PC-9 (cell line): ENCODE data around the gene PTPRG. TPM values are rescaled to one million over a fixed set of nuclear protein-coding genes. Genes with fewer than 3 reads are reported as not detected.

Source experiments
- BruUV-seq: library from RNA; stranded (reverse); fragments of 400-500 nt; replicated peaks from 2 replicates; lab custom pipeline; 2021; lab: Mats Ljungman, UMichigan
- CTCF ChIA-PET: fragments of 300-600 bp; sonication (Branson Sonifier 250); formaldehyde crosslinking; loops from one replicate; lab custom pipeline; 2022; ENCODE audit warnings: antibody characterized with exemption; lab: Charles Lee
- POLR2A ChIA-PET: fragments of 300-600 bp; sonication (Branson Sonifier 250); formaldehyde crosslinking; loops from one replicate; lab custom pipeline; 2022; ENCODE audit warnings: antibody characterized with exemption; ENCODE audit not compliant: unreplicated experiment; lab: Charles Lee
- DNase-seq, 2 experiments: peaks; one replicate each; pipeline versions ENCODE4 v3.0.0 to v3.0.0-alpha.2; 2015 to 2022; ENCODE audit warnings: mixed read lengths in 1 of 2
- H2AFZ ChIP-seq: fragments of 200-600 bp; sonication (generic); 2 replicates; pipeline ENCODE4 v1.8.1; 2017; ENCODE audit warnings: antibody characterized with exemption
- H3F3A ChIP-seq: fragments of 200-600 bp; sonication (generic); 2 replicates; pipeline ENCODE4 v1.8.1; 2017; ENCODE audit warnings: antibody characterized with exemption, mild to moderate bottlenecking, low read depth; ENCODE audit not compliant: insufficient read depth
- H3K27ac ChIP-seq: fragments of 200-600 bp; sonication (generic); 2 replicates; pipeline ENCODE4 v1.6.1; 2016; ENCODE audit warnings: mixed run types
- H3K27me3 ChIP-seq: fragments of 200-600 bp; sonication (generic); 2 replicates; pipeline ENCODE4 v1.6.1; 2016; ENCODE audit warnings: low read depth, mixed run types; ENCODE audit not compliant: insufficient read depth
- H3K36me3 ChIP-seq: fragments of 200-600 bp; sonication (generic); 2 replicates; pipeline ENCODE4 v1.6.1; 2016; ENCODE audit warnings: low read depth, mixed run types
- H3K4me1 ChIP-seq: fragments of 200-600 bp; sonication (generic); replicated peaks from 2 replicates; pipeline ENCODE4 v1.6.1; 2016; ENCODE audit warnings: mixed run types; ENCODE audit not compliant: insufficient read depth
- H3K4me2 ChIP-seq: fragments of 200-600 bp; sonication (generic); 2 replicates; pipeline ENCODE4 v1.6.1; 2017; ENCODE audit warnings: mixed run types
- H3K4me3 ChIP-seq: fragments of 200-600 bp; sonication (generic); 2 replicates; pipeline ENCODE4 v1.6.1; 2016; ENCODE audit warnings: mixed run types
- H3K79me2 ChIP-seq: fragments of 200-600 bp; sonication (generic); 2 replicates; pipeline ENCODE4 v1.6.1; 2017; ENCODE audit warnings: low read depth, mixed run types
- H3K9me2 ChIP-seq: fragments of 200-600 bp; sonication (generic); 2 replicates; pipeline ENCODE4 v1.8.1; 2017; ENCODE audit warnings: mild to moderate bottlenecking; ENCODE audit not compliant: insufficient read depth
- H3K9me3 ChIP-seq: fragments of 200-600 bp; sonication (generic); 2 replicates; pipeline ENCODE4 v1.8.1; 2016; ENCODE audit warnings: low read depth; ENCODE audit not compliant: insufficient read depth
- H4K20me1 ChIP-seq: fragments of 200-600 bp; sonication (generic); 2 replicates; pipeline ENCODE4 v1.8.1; 2017; ENCODE audit not compliant: insufficient read depth
- EZH2 ChIP-seq: fragments of 200-600 bp; sonication (generic); IDR thresholded peaks from 2 replicates; pipeline ENCODE4 v1.8.0; 2017; ENCODE audit warnings: antibody characterized with exemption, low read depth
- intact Hi-C: fragments of 100-400 bp; cut with micrococcal nuclease; formaldehyde crosslinking; loops from one replicate; pipeline ENCODE4 v1.10.0; 2022; ENCODE audit not compliant: unreplicated experiment
- total RNA-seq: library from RNA; stranded (reverse); gene quantifications from 2 replicates; pipeline ENCODE4 v1.2.3, GENCODE V29; 2021
- TF ChIP-seq, protein P1 (sequence below): fragments of 200-600 bp; sonication (generic); conservative IDR thresholded peaks from 2 replicates; pipeline ENCODE4 v1.6.1; 2017; ENCODE audit warnings: mixed run types, antibody characterized with exemption, mild to moderate bottlenecking, moderate library complexity

Gene PTPRG
- total RNA-seq, 1 experiment from 2014 or later = 32.9 TPM

GRCh38 chr3:61743067-61743466, 181.7 kb downstream of the PTPRG start:
- Histone ChIP-seq H3K4me3 (no peak overlapping the region), H3K36me3 (no peaks in the 10 kb centered on the region), H2AFZ (no peak overlapping the region), H3K9me3 (no peaks in the 10 kb centered on the region), H3K79me2 (0 out of 2 replicates have a peak, but pooled peaks cover 4% of the 10 kb centered on the region), H3K27ac (no peak overlapping the region), H4K20me1 (no peaks in the 10 kb centered on the region), H3K27me3 (no peaks in the 10 kb centered on the region), H3K4me2 (no peak overlapping the region), H3K4me1 (no peaks in the 10 kb centered on the region), H3K9me2 (no peaks in the 10 kb centered on the region), H3F3A (no peaks in the 10 kb centered on the region)
- BruUV-seq = no TSS peak
- ChIA-PET CTCF (no interaction called here), POLR2A (no interaction called here)
- TF ChIP-seq EZH2 = no peak
- TF ChIP-seq, protein P1, sequence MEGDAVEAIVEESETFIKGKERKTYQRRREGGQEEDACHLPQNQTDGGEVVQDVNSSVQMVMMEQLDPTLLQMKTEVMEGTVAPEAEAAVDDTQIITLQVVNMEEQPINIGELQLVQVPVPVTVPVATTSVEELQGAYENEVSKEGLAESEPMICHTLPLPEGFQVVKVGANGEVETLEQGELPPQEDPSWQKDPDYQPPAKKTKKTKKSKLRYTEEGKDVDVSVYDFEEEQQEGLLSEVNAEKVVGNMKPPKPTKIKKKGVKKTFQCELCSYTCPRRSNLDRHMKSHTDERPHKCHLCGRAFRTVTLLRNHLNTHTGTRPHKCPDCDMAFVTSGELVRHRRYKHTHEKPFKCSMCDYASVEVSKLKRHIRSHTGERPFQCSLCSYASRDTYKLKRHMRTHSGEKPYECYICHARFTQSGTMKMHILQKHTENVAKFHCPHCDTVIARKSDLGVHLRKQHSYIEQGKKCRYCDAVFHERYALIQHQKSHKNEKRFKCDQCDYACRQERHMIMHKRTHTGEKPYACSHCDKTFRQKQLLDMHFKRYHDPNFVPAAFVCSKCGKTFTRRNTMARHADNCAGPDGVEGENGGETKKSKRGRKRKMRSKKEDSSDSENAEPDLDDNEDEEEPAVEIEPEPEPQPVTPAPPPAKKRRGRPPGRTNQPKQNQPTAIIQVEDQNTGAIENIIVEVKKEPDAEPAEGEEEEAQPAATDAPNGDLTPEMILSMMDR = no peak
- no peak for DNase-seq
- intact Hi-C loops = no loop called here

- CTCF ChIA-PET = no interaction called here
- BruUV-seq = no TSS peak
- intact Hi-C loops = no loop called here
- H3K4me1 ChIP-seq = no peaks in the 10 kb centered on the region
- TF ChIP-seq, protein P1 = no peak
- TF ChIP-seq EZH2 = no peak
- H3K27ac ChIP-seq = no peak overlapping the region
- H2AFZ ChIP-seq = no peak overlapping the region
- H3K4me3 ChIP-seq = no peak overlapping the region
- no peaks in the 10 kb centered on the region for H3K36me3 ChIP-seq
- H4K20me1 ChIP-seq = no peaks in the 10 kb centered on the region
- H3K27me3 ChIP-seq = no peaks in the 10 kb centered on the region
- no peaks in the 10 kb centered on the region for H3K9me2 ChIP-seq
- no peak for DNase-seq
- 0 out of 2 replicates have a peak, but pooled peaks cover 4% of the 10 kb centered on the region for H3K79me2 ChIP-seq
- no peaks in the 10 kb centered on the region for H3F3A ChIP-seq
- POLR2A ChIA-PET = no interaction called here
- no peaks in the 10 kb centered on the region for H3K9me3 ChIP-seq
- no peak overlapping the region for H3K4me2 ChIP-seq
Measured at GRCh38 chr3:61743686-61744242, 182.4 kb downstream of the PTPRG start.

DNA sequence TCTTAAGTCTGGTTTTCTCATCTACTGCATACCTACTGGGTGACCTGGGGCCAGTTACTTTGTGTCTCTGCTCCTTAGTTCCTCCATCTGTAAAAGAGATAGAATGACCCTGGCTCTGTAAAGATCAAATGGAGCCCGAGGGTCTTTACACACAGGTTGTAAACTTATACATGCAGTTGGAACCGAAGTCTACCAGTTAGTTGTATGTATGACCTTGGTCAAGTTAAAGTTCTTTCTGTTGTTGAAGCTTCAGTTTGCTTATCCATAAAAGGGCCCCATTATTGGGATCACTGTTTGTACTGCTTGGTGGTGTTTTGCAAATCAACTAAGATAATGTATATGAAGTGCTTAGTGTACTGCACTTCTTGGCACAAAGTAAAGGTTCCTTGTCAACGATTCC, 186.9 kb downstream of the PTPRG start:
- Histone ChIP-seq H4K20me1 (no peaks in the 10 kb centered on the region), H3K79me2 (no peaks in the 10 kb centered on the region), H3K36me3 (no peaks in the 10 kb centered on the region), H3K9me2 (no peaks in the 10 kb centered on the region), H2AFZ (no peak overlapping the region), H3K27ac (no peak overlapping the region), H3F3A (no peaks in the 10 kb centered on the region), H3K27me3 (no peaks in the 10 kb centered on the region), H3K9me3 (no peaks in the 10 kb centered on the region), H3K4me3 (no peak overlapping the region), H3K4me2 (no peak overlapping the region), H3K4me1 (no peaks in the 10 kb centered on the region)
- no peak for DNase-seq
- CTCF ChIA-PET = no interaction called here
- POLR2A ChIA-PET = no interaction called here
- no TSS peak for BruUV-seq
- intact Hi-C loops = no loop called here
- TF ChIP-seq, protein P1 = no peak
- no peak for TF ChIP-seq EZH2
